ENCODE results near the gene PRDM7.
"Not testable (repeated sequence)": the region's sequence is repeated elsewhere in the genome, so short reads cannot be mapped to it uniquely, and the experiment has no call there.

DNA sequence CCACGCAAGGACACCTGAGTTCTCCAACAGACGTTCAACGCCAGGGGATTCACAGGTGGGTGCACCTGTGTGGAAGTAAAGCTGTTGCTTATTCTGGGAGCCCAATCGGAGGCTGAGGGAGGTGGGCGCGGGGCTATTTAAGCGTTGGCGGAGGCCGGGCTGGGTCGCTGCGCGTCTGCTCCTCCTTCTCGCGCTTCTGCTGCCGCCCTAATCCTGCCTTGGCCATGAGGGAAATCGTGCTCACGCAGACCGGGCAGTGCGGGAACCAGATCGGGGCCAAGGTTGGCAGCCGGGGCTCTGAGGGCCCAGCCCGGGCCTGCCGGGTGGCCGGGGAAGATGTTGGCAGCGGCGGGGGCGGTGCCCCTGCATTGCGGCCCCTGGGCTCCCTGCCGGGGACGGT is 16.7 kb upstream of the PRDM7 start:
- TF ChIP-seq, protein P1, sequence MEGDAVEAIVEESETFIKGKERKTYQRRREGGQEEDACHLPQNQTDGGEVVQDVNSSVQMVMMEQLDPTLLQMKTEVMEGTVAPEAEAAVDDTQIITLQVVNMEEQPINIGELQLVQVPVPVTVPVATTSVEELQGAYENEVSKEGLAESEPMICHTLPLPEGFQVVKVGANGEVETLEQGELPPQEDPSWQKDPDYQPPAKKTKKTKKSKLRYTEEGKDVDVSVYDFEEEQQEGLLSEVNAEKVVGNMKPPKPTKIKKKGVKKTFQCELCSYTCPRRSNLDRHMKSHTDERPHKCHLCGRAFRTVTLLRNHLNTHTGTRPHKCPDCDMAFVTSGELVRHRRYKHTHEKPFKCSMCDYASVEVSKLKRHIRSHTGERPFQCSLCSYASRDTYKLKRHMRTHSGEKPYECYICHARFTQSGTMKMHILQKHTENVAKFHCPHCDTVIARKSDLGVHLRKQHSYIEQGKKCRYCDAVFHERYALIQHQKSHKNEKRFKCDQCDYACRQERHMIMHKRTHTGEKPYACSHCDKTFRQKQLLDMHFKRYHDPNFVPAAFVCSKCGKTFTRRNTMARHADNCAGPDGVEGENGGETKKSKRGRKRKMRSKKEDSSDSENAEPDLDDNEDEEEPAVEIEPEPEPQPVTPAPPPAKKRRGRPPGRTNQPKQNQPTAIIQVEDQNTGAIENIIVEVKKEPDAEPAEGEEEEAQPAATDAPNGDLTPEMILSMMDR (IDR thresholded peaks at IDR 0.05) = not testable (repeated sequence)
- not testable (repeated sequence) for TF ChIP-seq TFCP2L1 (CRISPR knock-in tag; IDR thresholded peaks at IDR 0.05)
- TF ChIP-seq, protein P2, sequence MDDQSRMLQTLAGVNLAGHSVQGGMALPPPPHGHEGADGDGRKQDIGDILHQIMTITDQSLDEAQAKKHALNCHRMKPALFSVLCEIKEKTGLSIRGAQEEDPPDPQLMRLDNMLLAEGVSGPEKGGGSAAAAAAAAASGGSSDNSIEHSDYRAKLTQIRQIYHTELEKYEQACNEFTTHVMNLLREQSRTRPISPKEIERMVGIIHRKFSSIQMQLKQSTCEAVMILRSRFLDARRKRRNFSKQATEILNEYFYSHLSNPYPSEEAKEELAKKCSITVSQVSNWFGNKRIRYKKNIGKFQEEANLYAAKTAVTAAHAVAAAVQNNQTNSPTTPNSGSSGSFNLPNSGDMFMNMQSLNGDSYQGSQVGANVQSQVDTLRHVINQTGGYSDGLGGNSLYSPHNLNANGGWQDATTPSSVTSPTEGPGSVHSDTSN (IDR thresholded peaks at IDR 0.05) = not testable (repeated sequence)
